ENCODE results near the gene FREM2. TPM values are rescaled to one million over a fixed set of nuclear protein-coding genes. Genes with fewer than 3 reads are reported as not detected.

Gene FREM2
- total RNA-seq, 2 experiments from 2014 or later = not detected

GRCh38 chr13:38684714-38685113 lies 2.2 kb upstream of the FREM2 start:
- H3K27ac ChIP-seq (ENCODE audit: low read depth, low read length, poor library complexity, severe bottlenecking) = no peak overlapping the region
- H3K4me2 ChIP-seq (ENCODE audit: low read length) = no peak overlapping the region
- intact Hi-C loops (cut with micrococcal nuclease; ENCODE audit: unreplicated experiment) = no loop called here
- no peaks in the 10 kb centered on the region for H3K36me3 ChIP-seq (ENCODE audit: insufficient read depth, low read length)
- no peaks in the 10 kb centered on the region for H3K9me3 ChIP-seq (ENCODE audit: low read length)
- no peaks in the 10 kb centered on the region for H4K20me1 ChIP-seq (ENCODE audit: insufficient read depth, low read length)
- no peaks in the 10 kb centered on the region for H3K79me2 ChIP-seq (ENCODE audit: insufficient read depth, low read depth, low read length)
- no peak overlapping the region for H3K4me3 ChIP-seq (ENCODE audit: low read depth, low read length, poor library complexity, severe bottlenecking)
- no TSS peak for BruUV-seq (replicated peaks)
- no peak overlapping the region for H2AFZ ChIP-seq (ENCODE audit: low read length)
- CTCF ChIA-PET (ENCODE audit: unreplicated experiment) = no interaction called here
- DNase-seq (ENCODE audit: low spot score) = no peak
- H3K4me1 ChIP-seq (ENCODE audit: insufficient read depth, low read length, poor library complexity, severe bottlenecking) = no peaks in the 10 kb centered on the region
- TF ChIP-seq, protein P1, sequence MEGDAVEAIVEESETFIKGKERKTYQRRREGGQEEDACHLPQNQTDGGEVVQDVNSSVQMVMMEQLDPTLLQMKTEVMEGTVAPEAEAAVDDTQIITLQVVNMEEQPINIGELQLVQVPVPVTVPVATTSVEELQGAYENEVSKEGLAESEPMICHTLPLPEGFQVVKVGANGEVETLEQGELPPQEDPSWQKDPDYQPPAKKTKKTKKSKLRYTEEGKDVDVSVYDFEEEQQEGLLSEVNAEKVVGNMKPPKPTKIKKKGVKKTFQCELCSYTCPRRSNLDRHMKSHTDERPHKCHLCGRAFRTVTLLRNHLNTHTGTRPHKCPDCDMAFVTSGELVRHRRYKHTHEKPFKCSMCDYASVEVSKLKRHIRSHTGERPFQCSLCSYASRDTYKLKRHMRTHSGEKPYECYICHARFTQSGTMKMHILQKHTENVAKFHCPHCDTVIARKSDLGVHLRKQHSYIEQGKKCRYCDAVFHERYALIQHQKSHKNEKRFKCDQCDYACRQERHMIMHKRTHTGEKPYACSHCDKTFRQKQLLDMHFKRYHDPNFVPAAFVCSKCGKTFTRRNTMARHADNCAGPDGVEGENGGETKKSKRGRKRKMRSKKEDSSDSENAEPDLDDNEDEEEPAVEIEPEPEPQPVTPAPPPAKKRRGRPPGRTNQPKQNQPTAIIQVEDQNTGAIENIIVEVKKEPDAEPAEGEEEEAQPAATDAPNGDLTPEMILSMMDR (conservative IDR thresholded peaks at IDR 0.05; ENCODE audit: low read length) = no peak
- no peak for TF ChIP-seq EZH2phosphoT487 (IDR thresholded peaks at IDR 0.05; ENCODE audit: borderline replicate concordance, low read depth, low read length)
- POLR2A ChIA-PET = no interaction called here
- H3K9me2 ChIP-seq (ENCODE audit: insufficient read depth, low read length) = no peaks in the 10 kb centered on the region

DNA sequence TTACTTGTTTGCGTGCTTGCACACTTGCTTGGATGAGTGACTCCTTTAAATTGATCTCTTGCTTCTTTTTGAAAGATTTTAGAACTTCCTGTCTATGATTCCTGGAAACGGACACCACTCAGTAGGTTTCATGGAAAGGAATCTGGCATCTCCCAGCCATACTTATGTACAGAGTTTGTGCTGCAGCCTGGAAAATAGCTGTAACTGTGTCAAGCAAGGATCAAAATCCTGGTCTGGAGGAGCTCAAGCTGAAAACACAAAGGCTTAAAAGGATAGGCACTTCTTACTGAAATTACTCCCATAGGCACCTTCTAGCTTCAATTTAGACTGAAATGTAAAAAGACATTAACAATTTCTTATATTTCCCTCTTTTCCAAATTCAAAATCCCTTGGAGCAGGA lies 1.4 kb upstream of the FREM2 start:
- Histone ChIP-seq H3K4me2 (ENCODE audit: low read length) (no peak overlapping the region), H4K20me1 (ENCODE audit: insufficient read depth, low read length) (no peaks in the 10 kb centered on the region), H3K27ac (ENCODE audit: low read depth, low read length, poor library complexity, severe bottlenecking) (no peak overlapping the region), H3K79me2 (ENCODE audit: insufficient read depth, low read depth, low read length) (no peaks in the 10 kb centered on the region), H2AFZ (ENCODE audit: low read length) (no peak overlapping the region), H3K4me1 (ENCODE audit: insufficient read depth, low read length, poor library complexity, severe bottlenecking) (no peaks in the 10 kb centered on the region), H3K9me2 (ENCODE audit: insufficient read depth, low read length) (no peaks in the 10 kb centered on the region), H3K4me3 (ENCODE audit: low read depth, low read length, poor library complexity, severe bottlenecking) (no peak overlapping the region), H3K36me3 (ENCODE audit: insufficient read depth, low read length) (no peaks in the 10 kb centered on the region), H3K9me3 (ENCODE audit: low read length) (no peaks in the 10 kb centered on the region)
- DNase-seq (ENCODE audit: low spot score) = no peak
- no TSS peak for BruUV-seq (replicated peaks)
- POLR2A ChIA-PET = no interaction called here
- CTCF ChIA-PET (ENCODE audit: unreplicated experiment) = no interaction called here
- intact Hi-C loops (cut with micrococcal nuclease; ENCODE audit: unreplicated experiment) = no loop called here
- TF ChIP-seq EZH2phosphoT487 (IDR thresholded peaks at IDR 0.05; ENCODE audit: borderline replicate concordance, low read depth, low read length) = no peak
- TF ChIP-seq, protein P1 (conservative IDR thresholded peaks at IDR 0.05; ENCODE audit: low read length) = no peak

GRCh38 chr13:38685974-38686576 lies 802 bp upstream of the FREM2 start:
- Histone ChIP-seq H3K79me2 (ENCODE audit: insufficient read depth, low read depth, low read length) (no peaks in the 10 kb centered on the region), H3K9me3 (ENCODE audit: low read length) (no peaks in the 10 kb centered on the region), H3K4me1 (ENCODE audit: insufficient read depth, low read length, poor library complexity, severe bottlenecking) (no peaks in the 10 kb centered on the region), H3K4me2 (ENCODE audit: low read length) (no peak overlapping the region), H3K27ac (ENCODE audit: low read depth, low read length, poor library complexity, severe bottlenecking) (no peak overlapping the region), H4K20me1 (ENCODE audit: insufficient read depth, low read length) (no peaks in the 10 kb centered on the region), H3K9me2 (ENCODE audit: insufficient read depth, low read length) (no peaks in the 10 kb centered on the region), H3K4me3 (ENCODE audit: low read depth, low read length, poor library complexity, severe bottlenecking) (no peak overlapping the region), H3K36me3 (ENCODE audit: insufficient read depth, low read length) (no peaks in the 10 kb centered on the region), H2AFZ (ENCODE audit: low read length) (no peak overlapping the region)
- DNase-seq (ENCODE audit: low spot score) = no peak
- no peak for TF ChIP-seq EZH2phosphoT487 (IDR thresholded peaks at IDR 0.05; ENCODE audit: borderline replicate concordance, low read depth, low read length)
- TF ChIP-seq, protein P1 (conservative IDR thresholded peaks at IDR 0.05; ENCODE audit: low read length) = 0 out of 2 replicates have a peak, but pooled peaks have one; percentile 26
- intact Hi-C loops (cut with micrococcal nuclease; ENCODE audit: unreplicated experiment) = no loop called here
- CTCF ChIA-PET (ENCODE audit: unreplicated experiment) = no interaction called here
- POLR2A ChIA-PET = no interaction called here
- BruUV-seq (replicated peaks) = no TSS peak

Data from OCI-LY7 (cell line).